CD4-positive, alpha-beta memory T cell (primary cell): ENCODE measurements around the gene DAPK2. TPM values are rescaled to one million over a fixed set of nuclear protein-coding genes. Genes with fewer than 3 reads are reported as not detected.
"Not testable (repeated sequence)": the region's sequence is repeated elsewhere in the genome, so short reads cannot be mapped to it uniquely, and the experiment has no call there.

Experiments used
- CTCF ChIA-PET: fragments of 350-600 bp; sonication (Branson Sonifier 250); formaldehyde crosslinking; loops from one replicate; lab custom pipeline; 2021; ENCODE audit warnings: inconsistent platforms; ENCODE audit not compliant: partially characterized antibody; lab: Charles Lee
- POLR2A ChIA-PET: fragments of 350-600 bp; sonication (Branson Sonifier 250); formaldehyde crosslinking; loops from one replicate; lab custom pipeline; 2021; ENCODE audit not compliant: partially characterized antibody; lab: Charles Lee
- DNase-seq, 5 donors: peaks; one replicate each; pipeline versions ENCODE4 v3.0.0 to v3.0.0-alpha.2; 2020 to 2022; ENCODE audit warnings: mixed read lengths in 1 of 5
- H3K27ac ChIP-seq: one replicate; pipeline ENCODE4 v1.7.0; 2013; ENCODE audit warnings: low read depth, low read length
- H3K27me3 ChIP-seq: 2 replicates; pipeline ENCODE4 v1.7.0; 2013; ENCODE audit warnings: mild to moderate bottlenecking, low read length, moderate library complexity; ENCODE audit not compliant: insufficient read depth
- H3K36me3 ChIP-seq: 2 replicates; pipeline ENCODE4 v1.7.0; 2013; ENCODE audit warnings: mild to moderate bottlenecking, low read length, moderate library complexity; ENCODE audit not compliant: insufficient read depth
- H3K4me1 ChIP-seq: 2 replicates; pipeline ENCODE4 v1.7.0; 2013; ENCODE audit warnings: mild to moderate bottlenecking, low read length, moderate library complexity; ENCODE audit not compliant: insufficient read depth
- H3K4me3 ChIP-seq, 2 donors: one replicate each; pipeline ENCODE4 v1.7.0; 2013; ENCODE audit warnings: low read length in 2 of 2, mild to moderate bottlenecking in 1 of 2
- H3K9me3 ChIP-seq, 2 donors: one replicate each; pipeline ENCODE4 v1.7.0; 2013; ENCODE audit warnings: low read length in 2 of 2, control low read depth in 1 of 2; ENCODE audit not compliant: control insufficient read depth in 1 of 2
- H3K27ac Mint-ChIP-seq, 7 donors: one replicate each; pipeline ENCODE4 v1.8.0; 2020 to 2021; ENCODE audit warnings: mixed read lengths in 7 of 7, mild to moderate bottlenecking in 6 of 7, inconsistent platforms in 3 of 7, moderate library complexity in 3 of 7
- H3K27me3 Mint-ChIP-seq, 2 donors: one replicate each; pipeline ENCODE4 v1.8.0; 2020 to 2021; ENCODE audit warnings: mixed read lengths in 2 of 2
- H3K36me3 Mint-ChIP-seq, 2 donors: one replicate each; pipeline ENCODE4 v1.8.0; 2020 to 2021; ENCODE audit warnings: mixed read lengths in 2 of 2, inconsistent platforms in 1 of 2, mild to moderate bottlenecking in 1 of 2
- H3K4me1 Mint-ChIP-seq, 4 donors: one replicate each; pipeline ENCODE4 v1.8.0; 2020 to 2021; ENCODE audit warnings: mixed read lengths in 4 of 4, mild to moderate bottlenecking in 1 of 4
- H3K4me3 Mint-ChIP-seq, 8 donors: one replicate each; pipeline ENCODE4 v1.8.0; 2020 to 2021; ENCODE audit warnings: mixed read lengths in 8 of 8, mild to moderate bottlenecking in 7 of 8, moderate library complexity in 6 of 8, inconsistent platforms in 3 of 8
- H3K9me3 Mint-ChIP-seq, 8 donors: one replicate each; pipeline ENCODE4 v1.8.0; 2020 to 2021; ENCODE audit warnings: mixed read lengths in 8 of 8, mild to moderate bottlenecking in 5 of 8, inconsistent platforms in 3 of 8, moderate library complexity in 1 of 8
- intact Hi-C: fragments of 100-400 bp; cut with micrococcal nuclease; formaldehyde crosslinking; loops from one replicate; pipeline ENCODE4 v1.15.1; 2023
- polyA plus RNA-seq, 2 donors: library from polyadenylated mRNA; unstranded; fragments of 300-500 nt; fragmentation: Illumina TruSeq; gene quantifications; one replicate each; pipeline ENCODE4 v1.2.3, GENCODE V29; 2021
- total RNA-seq, 2 experiments: library from RNA; stranded (reverse); gene quantifications; one replicate each; pipeline ENCODE4 v1.2.3, GENCODE V29; 2021

The DAPK2 gene
- total and polyA plus RNA-seq, 4 experiments from 2014 or later, result 0.93 to 2.9 (median 2.3) TPM; not detected in 1

GRCh38 chr15:64090527-64090926 lies 44.2 kb upstream of the DAPK2 start:
- no peak for DNase-seq
- Histone ChIP-seq H3K36me3 (peaks cover 11% of the 10 kb centered on the region), H3K27ac (no peak overlapping the region), H3K4me1 (peaks cover 39% of the 10 kb centered on the region), H3K4me3 (no peak overlapping the region), H3K9me3 (no peaks in the 10 kb centered on the region), H3K27me3 (no peaks in the 10 kb centered on the region)
- Mint-ChIP-seq H3K36me3 (peaks cover 17 to 38% of the 10 kb centered on the region in 2 donors), H3K27me3 (no peaks in the 10 kb centered on the region), H3K27ac (peak overlapping the region in 5 of 7 donors; percentile 1 to 61 (median 33)), H3K4me1 (peaks cover 36 to 56% (median 47%) of the 10 kb centered on the region in 4 donors), H3K4me3 (peak overlapping the region in 1 of 8 donors; percentile 54), H3K9me3 (no peaks in the 10 kb centered on the region)
- CTCF ChIA-PET, result interaction anchor here (1.4 to 2.0 kb wide), 4 partner anchors 63 to 338 kb away, joined by 3 to 6 read pairs (median 4); partner anchors contain the start of gene PPIB
- POLR2A ChIA-PET, result no interaction called here
- intact Hi-C loops, result loop anchor here (10.0 kb wide), 4 partner anchors 294 to 616 kb away; partner anchors contain the start of genes PCLAF and TRIP4

- peaks cover 29 to 48% (median 40%) of the 10 kb centered on the region in 4 donors for H3K4me1 Mint-ChIP-seq
- H3K27ac ChIP-seq, result no peak overlapping the region
- intact Hi-C loops, result loop anchor here (10.0 kb wide), 4 partner anchors 295 to 615 kb away; partner anchors contain the start of genes PCLAF and TRIP4
- POLR2A ChIA-PET, result interaction anchor here (0.6 to 0.9 kb wide), 2 partner anchors 50 to 79 kb away, joined by 3 read pairs; no protein-coding TSS in a partner anchor
- peaks cover 11% of the 10 kb centered on the region for H3K36me3 ChIP-seq
- peaks cover 31% of the 10 kb centered on the region for H3K4me1 ChIP-seq
- no peak for DNase-seq
- H3K27me3 ChIP-seq, result no peaks in the 10 kb centered on the region
- CTCF ChIA-PET, result interaction anchor here (0.8 to 2.0 kb wide), 4 partner anchors 23 to 337 kb away, joined by 3 to 6 read pairs (median 4); partner anchors contain the start of gene PPIB
- H3K9me3 ChIP-seq, result no peaks in the 10 kb centered on the region
- H3K27me3 Mint-ChIP-seq, result no peaks in the 10 kb centered on the region
- H3K9me3 Mint-ChIP-seq, result no peaks in the 10 kb centered on the region
- no peak overlapping the region for H3K4me3 Mint-ChIP-seq
- H3K4me3 ChIP-seq, result no peak overlapping the region
- H3K36me3 Mint-ChIP-seq, result peaks cover 17 to 38% of the 10 kb centered on the region in 2 donors
- H3K27ac Mint-ChIP-seq, result no peak overlapping the region
These were observed 43.4 kb upstream of the DAPK2 start for GRCh38 chr15:64089543-64090280.

GRCh38 chr15:64082757-64083156 lies 36.5 kb upstream of the DAPK2 start:
- ChIA-PET POLR2A (interaction anchor here (0.9 to 1.6 kb wide), 2 partner anchors 10 to 37 kb away, joined by 3 to 7 read pairs; partner anchors contain the start of gene CIAO2A), CTCF (interaction anchor here (1.0 to 1.8 kb wide), 2 partner anchors 15 to 330 kb away, joined by 3 to 7 read pairs; no protein-coding TSS in a partner anchor)
- H3K4me1 Mint-ChIP-seq, result peaks cover 0 to 1% (median under 1%) of the 10 kb centered on the region in 4 donors
- peaks cover 5 to 26% of the 10 kb centered on the region in 2 donors for H3K36me3 Mint-ChIP-seq
- no peak overlapping the region for H3K27ac Mint-ChIP-seq
- H3K4me3 ChIP-seq, result no peak overlapping the region
- intact Hi-C loops, result no loop called here
- no peaks in the 10 kb centered on the region for H3K27me3 Mint-ChIP-seq
- no peaks in the 10 kb centered on the region for H3K9me3 Mint-ChIP-seq
- no peaks in the 10 kb centered on the region for H3K9me3 ChIP-seq
- no peak overlapping the region for H3K27ac ChIP-seq
- no peak for DNase-seq
- peaks cover 5% of the 10 kb centered on the region for H3K36me3 ChIP-seq
- no peaks in the 10 kb centered on the region for H3K4me1 ChIP-seq
- H3K27me3 ChIP-seq, result no peaks in the 10 kb centered on the region
- H3K4me3 Mint-ChIP-seq, result no peak overlapping the region

GRCh38 chr15:64073496-64073895 lies 27.2 kb upstream of the DAPK2 start:
- DNase-seq, H3K27ac Mint-ChIP-seq, H3K27me3 Mint-ChIP-seq, H3K9me3 Mint-ChIP-seq, H3K27me3 ChIP-seq, H3K4me1 ChIP-seq, H3K4me3 Mint-ChIP-seq, POLR2A ChIA-PET, H3K9me3 ChIP-seq, H3K4me1 Mint-ChIP-seq, H3K4me3 ChIP-seq, intact Hi-C loops, H3K27ac ChIP-seq: not testable (repeated sequence)
- H3K36me3 ChIP-seq, result peaks cover 12% of the 10 kb centered on the region
- CTCF ChIA-PET, result interaction anchor here (2.4 kb wide), 1 partner anchor 27 kb away, joined by 6 read pairs; the partner anchor contains the start of gene DAPK2
- H3K36me3 Mint-ChIP-seq, result peaks cover 19 to 31% of the 10 kb centered on the region in 2 donors

- no peaks in the 10 kb centered on the region for H3K9me3 ChIP-seq
- peaks cover 12% of the 10 kb centered on the region for H3K36me3 ChIP-seq
- no peak for DNase-seq
- peaks cover 8% of the 10 kb centered on the region for H3K4me1 ChIP-seq
- Mint-ChIP-seq H3K4me3 (no peak overlapping the region), H3K27ac (peak overlapping the region in 1 of 7 donors; percentile 23), H3K27me3 (no peaks in the 10 kb centered on the region), H3K36me3 (peaks cover 19 to 31% of the 10 kb centered on the region in 2 donors), H3K4me1 (peaks cover 5 to 10% (median 8%) of the 10 kb centered on the region in 4 donors), H3K9me3 (no peaks in the 10 kb centered on the region)
- no peak overlapping the region for H3K27ac ChIP-seq
- intact Hi-C loops, result no loop called here
- no peak overlapping the region for H3K4me3 ChIP-seq
- ChIA-PET CTCF (interaction anchor here (2.1 to 2.4 kb wide), 2 partner anchors 26 to 62 kb away, joined by 4 to 6 read pairs; partner anchors contain the start of gene DAPK2), POLR2A (interaction anchor here (0.6 kb wide), 1 partner anchor 78 kb away, joined by 3 read pairs; no protein-coding TSS in a partner anchor)
- H3K27me3 ChIP-seq, result no peaks in the 10 kb centered on the region
These were observed 26.5 kb upstream of the DAPK2 start for GRCh38 chr15:64072812-64073211.

- CTCF ChIA-PET, result interaction anchor here (2.1 to 10.5 kb wide), 2 partner anchors 61 to 319 kb away, joined by 4 to 138 read pairs; no protein-coding TSS in a partner anchor
- H3K36me3 Mint-ChIP-seq, result peaks cover 19 to 25% of the 10 kb centered on the region in 2 donors
- no peaks in the 10 kb centered on the region for H3K27me3 Mint-ChIP-seq
- no peaks in the 10 kb centered on the region for H3K9me3 ChIP-seq
- H3K27me3 ChIP-seq, result no peaks in the 10 kb centered on the region
- peaks cover 12% of the 10 kb centered on the region for H3K36me3 ChIP-seq
- peaks cover 8 to 14% (median 9%) of the 10 kb centered on the region in 4 donors for H3K4me1 Mint-ChIP-seq
- no peak overlapping the region for H3K27ac ChIP-seq
- H3K4me3 ChIP-seq, result no peak overlapping the region
- H3K4me1 ChIP-seq, result peaks cover 13% of the 10 kb centered on the region
- H3K4me3 Mint-ChIP-seq, result no peak overlapping the region
- DNase-seq, result no peak
- POLR2A ChIA-PET, result interaction anchor here (0.6 to 1.2 kb wide), 2 partner anchors 22 to 79 kb away, joined by 3 read pairs; partner anchors contain the start of gene CIAO2A
- no peaks in the 10 kb centered on the region for H3K9me3 Mint-ChIP-seq
- intact Hi-C loops, result no loop called here
- H3K27ac Mint-ChIP-seq, result peak overlapping the region in 2 of 7 donors; percentile 17 to 23
These were observed 25.9 kb upstream of the DAPK2 start for GRCh38 chr15:64071931-64072765.
